ENCODE results near the gene RPUSD3. TPM values are rescaled to one million over a fixed set of nuclear protein-coding genes. Genes with fewer than 3 reads are reported as not detected.

The RPUSD3 gene
- total and polyA plus RNA-seq, 7 donors, result 39.7 to 64.2 (median 49.4) TPM

GRCh38 chr3:9812870-9813483 lies 30.8 kb downstream of the RPUSD3 start:
- H3K4me3 ChIP-seq, result no peak overlapping the region
- DNase-seq (no peak), ATAC-seq (no peak)
- no peak overlapping the region for H3K27ac ChIP-seq
- 76 to 90% (median 80%) methylated on average over 9 of the region's 9 CpGs for WGBS, 3 donors
- intact Hi-C loops (cut with DNase I), result no loop called here
- TF ChIP-seq CTCF (IDR thresholded peaks at IDR 0.05), result no peak
- H3K36me3 ChIP-seq (ENCODE audit: insufficient read depth in 1 of 2, low read depth in 1 of 2), result no peaks in the 10 kb centered on the region
- no peaks in the 10 kb centered on the region for H3K27me3 ChIP-seq (ENCODE audit: insufficient read depth in 3 of 3, low read length in 2 of 3)
- no peaks in the 10 kb centered on the region for H3K9me3 ChIP-seq
- peaks cover 23% of the 10 kb centered on the region for H3K4me1 ChIP-seq

GRCh38 chr3:9810846-9811245 lies 33.0 kb downstream of the RPUSD3 start:
- no peak for DNase-seq
- Histone ChIP-seq H3K27me3 (ENCODE audit: insufficient read depth in 3 of 3, low read length in 2 of 3) (no peaks in the 10 kb centered on the region), H3K4me1 (peaks cover 19% of the 10 kb centered on the region), H3K27ac (peak overlapping the region; percentile 92), H3K4me3 (peak overlapping the region; percentile 87), H3K36me3 (ENCODE audit: insufficient read depth in 1 of 2, low read depth in 1 of 2) (peaks cover 0 to 20% of the 10 kb centered on the region in 2 donors), H3K9me3 (no peaks in the 10 kb centered on the region)
- intact Hi-C loops (cut with DNase I), result no loop called here
- no peak for TF ChIP-seq CTCF (IDR thresholded peaks at IDR 0.05)
- 43 to 62% (median 52%) methylated on average over 10 of the region's 10 CpGs for WGBS, 3 donors
- ATAC-seq, result no peak

- Histone ChIP-seq H3K4me1 (peaks cover 19% of the 10 kb centered on the region), H3K4me3 (peak overlapping the region; percentile 87), H3K36me3 (ENCODE audit: insufficient read depth in 1 of 2, low read depth in 1 of 2) (peaks cover 0 to 25% of the 10 kb centered on the region in 2 donors), H3K27ac (peak overlapping the region; percentile 92), H3K27me3 (ENCODE audit: insufficient read depth in 3 of 3, low read length in 2 of 3) (no peaks in the 10 kb centered on the region), H3K9me3 (no peaks in the 10 kb centered on the region)
- no peak for TF ChIP-seq CTCF (IDR thresholded peaks at IDR 0.05)
- ATAC-seq (no peak), DNase-seq (no peak)
- intact Hi-C loops (cut with DNase I), result no loop called here
- 3 to 11% (median 5%) methylated on average over 18 of the region's 18 CpGs for WGBS, 3 donors
Observed at GRCh38 chr3:9810433-9810770, 33.4 kb downstream of the RPUSD3 start.

- no peaks in the 10 kb centered on the region for H3K9me3 ChIP-seq
- H3K4me3 ChIP-seq, result peak within 1 kb of the TSS; percentile 87
- WGBS, 3 donors, result 1 to 2% (median 2%) methylated on average over 47 to 76 of the region's 76 CpGs
- H3K4me1 ChIP-seq, result peaks cover 19% of the 10 kb centered on the region
- peak within 1 kb of the TSS; percentile 92 for H3K27ac ChIP-seq
- DNase-seq, result peak; percentile 85 to 87
- intact Hi-C loops (cut with DNase I), result loop anchor here in 1 of 2 donors (2.0 kb wide), 1 partner anchor 35 kb away; the partner anchor contains the start of gene RPUSD3
- H3K36me3 ChIP-seq (ENCODE audit: insufficient read depth in 1 of 2, low read depth in 1 of 2), result peaks cover 0 to 30% of the 10 kb centered on the region in 2 donors
- ATAC-seq, result peak; percentile 77 to 86 (median 84)
- no peak for TF ChIP-seq CTCF (IDR thresholded peaks at IDR 0.05)
- H3K27me3 ChIP-seq (ENCODE audit: insufficient read depth in 3 of 3, low read length in 2 of 3), result no peaks in the 10 kb centered on the region
Observed at GRCh38 chr3:9809615-9810432, 34.0 kb downstream of the RPUSD3 start, which contains the start of gene TTLL3. TSS of gene TTLL3 (plus strand) at chr3:9810262. CDS start at chr3:9810662, 400 bp downstream.
